HG02798 (cell line): ENCODE measurements around the gene WNT1.

Source experiments
- ATAC-seq: cut with Tn5 transposase; IDR thresholded peaks from one replicate; pipeline ENCODE4 v1.9.1; 2021; ENCODE audit warnings: mild to moderate bottlenecking; ENCODE audit not compliant: unreplicated experiment, poor library complexity

Gene WNT1

DNA sequence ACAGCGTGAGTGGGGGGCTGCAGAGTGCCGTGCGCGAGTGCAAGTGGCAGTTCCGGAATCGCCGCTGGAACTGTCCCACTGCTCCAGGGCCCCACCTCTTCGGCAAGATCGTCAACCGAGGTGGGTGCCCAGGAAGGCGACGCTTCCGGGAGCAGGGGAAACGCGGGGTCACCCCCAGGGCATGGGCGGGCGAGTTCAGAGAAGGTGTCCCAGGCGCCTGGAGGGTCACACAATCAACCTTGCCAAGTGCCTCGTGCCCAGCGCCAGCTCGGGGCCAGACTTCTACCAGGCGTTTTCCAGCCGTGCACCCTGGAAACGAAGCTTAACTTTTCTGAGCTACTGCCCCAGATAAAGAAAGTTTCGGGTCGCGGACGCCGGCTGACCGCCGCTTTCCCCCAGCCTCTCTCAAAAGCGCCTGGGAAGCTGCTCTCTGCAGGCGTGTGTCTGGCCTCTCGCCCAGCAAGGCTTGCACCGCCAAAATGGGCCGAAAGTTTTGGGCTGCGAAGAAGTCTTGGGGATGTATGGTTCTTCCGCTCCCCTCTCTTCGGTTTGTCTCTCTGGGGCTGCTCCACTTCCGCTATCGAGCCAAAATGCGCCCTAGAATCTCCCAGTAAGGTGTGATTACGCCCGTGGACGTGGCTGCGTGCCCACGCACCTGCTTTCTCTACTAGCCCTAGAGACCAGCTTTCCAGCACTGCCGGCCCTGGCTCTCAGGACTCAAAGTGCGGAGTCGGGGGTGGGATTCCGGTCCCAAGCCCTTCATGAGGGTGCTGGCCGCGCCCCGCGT lies 1.7 kb downstream of the WNT1 start:
- no peak for ATAC-seq

DNA sequence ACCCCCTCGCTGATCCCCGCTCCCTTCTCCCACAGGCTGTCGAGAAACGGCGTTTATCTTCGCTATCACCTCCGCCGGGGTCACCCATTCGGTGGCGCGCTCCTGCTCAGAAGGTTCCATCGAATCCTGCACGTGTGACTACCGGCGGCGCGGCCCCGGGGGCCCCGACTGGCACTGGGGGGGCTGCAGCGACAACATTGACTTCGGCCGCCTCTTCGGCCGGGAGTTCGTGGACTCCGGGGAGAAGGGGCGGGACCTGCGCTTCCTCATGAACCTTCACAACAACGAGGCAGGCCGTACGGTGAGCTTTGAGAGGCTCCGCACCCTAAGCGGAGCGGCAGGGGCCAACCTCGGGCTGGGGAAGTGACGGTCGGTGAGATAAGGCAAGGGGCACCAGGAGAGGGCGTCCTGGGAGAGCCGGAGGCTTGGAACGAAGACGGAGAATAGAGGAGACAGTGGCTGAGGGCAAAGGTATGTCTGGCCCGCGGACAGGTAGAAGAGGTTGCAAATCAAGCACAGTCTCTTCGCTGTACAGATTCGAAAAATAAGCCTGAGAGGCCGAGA lies 2.3 kb downstream of the WNT1 start:
- no peak for ATAC-seq

- ATAC-seq = no peak
Measured at GRCh38 chr12:48980953-48981756, 3.0 kb downstream of the WNT1 start.

DNA sequence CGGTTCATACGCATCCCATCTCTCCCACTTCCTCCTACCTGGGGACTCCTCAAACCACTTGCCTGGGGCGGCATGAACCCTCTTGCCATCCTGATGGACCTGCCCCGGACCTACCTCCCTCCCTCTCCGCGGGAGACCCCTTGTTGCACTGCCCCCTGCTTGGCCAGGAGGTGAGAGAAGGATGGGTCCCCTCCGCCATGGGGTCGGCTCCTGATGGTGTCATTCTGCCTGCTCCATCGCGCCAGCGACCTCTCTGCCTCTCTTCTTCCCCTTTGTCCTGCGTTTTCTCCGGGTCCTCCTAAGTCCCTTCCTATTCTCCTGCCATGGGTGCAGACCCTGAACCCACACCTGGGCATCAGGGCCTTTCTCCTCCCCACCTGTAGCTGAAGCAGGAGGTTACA lies 3.6 kb downstream of the WNT1 start:
- no peak for ATAC-seq

GRCh38 chr12:48982397-48983080 lies 4.4 kb downstream of the WNT1 start:
- no peak for ATAC-seq

DNA sequence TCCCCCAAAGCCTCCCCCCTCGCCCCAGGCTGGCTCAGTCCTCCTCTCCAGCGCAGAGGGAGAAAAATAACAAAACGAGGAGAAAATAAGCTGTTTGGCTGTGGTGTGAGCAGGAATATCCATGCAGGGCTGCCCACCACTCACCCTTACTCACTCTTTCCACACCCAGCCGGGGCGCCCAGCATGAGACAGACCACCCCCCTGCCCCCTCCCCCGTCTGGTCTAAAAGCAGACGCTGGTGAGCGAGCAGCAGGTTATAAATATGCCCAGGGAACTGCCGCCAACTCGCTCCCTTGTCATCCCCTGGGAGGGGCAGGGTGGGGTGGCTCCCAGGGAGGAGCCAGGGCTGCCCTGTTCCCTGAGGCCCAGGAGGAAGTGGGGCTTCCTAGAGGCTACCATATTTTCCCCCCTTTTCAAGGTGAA lies 7.4 kb downstream of the WNT1 start:
- ATAC-seq = no peak

GRCh38 chr12:48985901-48986300 lies 7.8 kb downstream of the WNT1 start:
- no peak for ATAC-seq

GRCh38 chr12:48986720-48987291 lies 8.7 kb downstream of the WNT1 start:
- no peak for ATAC-seq

DNA sequence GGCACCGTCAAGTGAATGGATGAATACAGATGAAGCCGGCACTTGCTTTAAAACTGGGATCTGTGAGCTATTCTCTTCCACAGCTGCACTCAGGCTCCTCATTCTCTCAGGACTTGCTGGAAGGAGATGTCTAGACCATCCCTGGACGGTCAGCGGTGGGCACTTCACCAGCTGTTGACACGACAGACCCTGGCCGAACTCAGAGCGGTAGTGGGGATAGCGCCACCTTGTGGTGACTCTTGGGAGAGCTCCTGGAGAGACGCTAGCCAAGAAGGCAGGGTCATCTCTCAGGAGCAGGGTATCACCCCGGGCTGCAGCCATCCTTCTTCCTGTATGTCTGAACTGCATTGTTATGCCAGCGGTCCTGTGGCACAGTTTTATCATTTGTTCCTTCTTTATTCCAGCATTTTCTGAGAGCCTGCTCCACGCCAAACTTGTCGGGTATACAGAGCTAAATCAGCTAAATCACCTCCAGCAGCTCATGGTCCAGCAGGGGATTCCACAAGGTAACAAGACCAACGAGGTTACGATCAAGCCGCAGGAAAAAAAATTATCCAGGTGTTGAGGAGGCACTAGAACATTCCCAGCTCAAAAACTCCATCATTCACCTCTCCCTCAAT lies 10.0 kb downstream of the WNT1 start:
- ATAC-seq = peak; percentile 58

DNA sequence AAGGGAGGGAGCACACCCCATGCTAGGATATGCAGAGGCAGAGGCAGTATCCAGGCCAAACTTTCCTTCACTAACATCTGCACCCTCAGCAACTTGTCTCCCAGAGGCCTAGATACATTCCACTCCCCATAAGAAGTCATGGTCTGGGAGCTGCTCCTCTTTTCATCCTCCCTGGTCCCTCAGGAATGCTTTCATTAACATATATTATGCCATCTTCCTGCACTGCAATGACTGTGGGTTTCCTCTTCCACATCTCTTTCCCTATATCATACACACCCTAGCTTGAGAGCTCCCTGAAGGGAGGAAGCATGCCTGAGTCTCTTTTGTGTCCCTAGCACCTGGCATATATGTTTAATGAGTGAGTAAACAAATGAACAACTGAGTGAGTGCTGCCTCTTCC lies 12.4 kb downstream of the WNT1 start:
- ATAC-seq = no peak

GRCh38 chr12:48991247-48992050 lies 13.3 kb downstream of the WNT1 start:
- no peak for ATAC-seq

DNA sequence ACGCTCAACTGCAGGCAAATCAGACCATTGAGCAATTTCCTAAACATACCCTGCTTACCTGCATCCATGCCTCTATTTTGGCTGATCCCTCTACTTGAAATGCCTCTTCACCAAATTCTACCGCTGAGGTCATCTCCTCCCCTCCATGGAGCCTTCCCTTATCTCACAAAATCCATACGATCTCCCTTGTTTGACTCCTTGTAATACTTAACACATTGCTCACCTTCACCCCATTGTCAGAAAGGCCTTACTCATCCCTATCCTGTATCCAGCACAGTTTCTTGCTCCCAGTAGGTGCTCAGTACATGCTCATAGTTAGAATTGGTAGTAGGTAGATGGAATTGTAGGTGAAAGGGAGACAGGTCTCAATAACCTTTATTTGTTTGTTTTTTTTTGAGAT lies 15.7 kb downstream of the WNT1 start:
- no peak for ATAC-seq

- ATAC-seq = no peak
Measured at GRCh38 chr12:48994224-48995085, 16.3 kb downstream of the WNT1 start.

GRCh38 chr12:48995086-48995879 lies 17.2 kb downstream of the WNT1 start:
- ATAC-seq = no peak

- ATAC-seq = no peak
Measured at GRCh38 chr12:48996794-48997718, 18.9 kb downstream of the WNT1 start.

DNA sequence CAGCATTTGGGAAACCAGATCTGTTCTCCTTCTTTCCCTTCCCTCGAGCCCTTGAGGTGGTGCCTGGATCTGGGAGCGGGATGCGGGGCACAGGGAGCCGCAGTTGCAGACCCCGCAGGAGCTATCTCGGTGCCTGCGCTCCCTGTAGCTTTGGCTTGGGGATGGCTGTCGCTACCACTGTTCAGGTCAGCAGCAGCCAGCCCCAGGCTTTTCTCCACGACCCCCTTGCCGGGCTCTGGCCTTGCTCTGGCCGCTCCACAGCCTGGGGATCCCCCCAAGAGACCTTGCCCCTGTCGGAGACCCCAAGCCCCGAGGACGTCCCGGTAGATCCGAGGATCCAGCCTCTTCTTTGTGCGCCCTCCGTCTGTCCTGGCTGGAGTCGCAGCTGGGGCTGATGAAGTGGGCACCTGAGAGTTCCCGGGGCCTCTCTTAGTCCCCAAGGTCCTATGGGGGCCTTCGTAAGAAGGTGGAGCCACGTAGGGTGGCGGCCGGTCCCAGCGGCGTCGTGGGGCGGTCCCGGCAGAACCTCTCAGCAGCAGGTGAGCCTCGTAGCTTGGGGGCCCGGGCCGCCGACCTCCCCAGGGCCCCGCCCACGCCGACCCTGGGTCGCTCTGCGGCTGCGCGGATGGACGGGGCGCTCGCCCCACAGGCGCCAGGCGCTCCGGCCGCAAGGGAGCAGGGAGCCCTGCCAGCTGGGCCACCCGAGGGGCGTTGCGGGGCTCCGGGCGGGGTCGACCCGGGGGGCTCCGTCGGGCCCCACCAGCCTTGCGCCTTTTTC lies 19.8 kb downstream of the WNT1 start:
- ATAC-seq = peak; percentile 58
